ENCODE measurements around the gene CEP19. TPM values are rescaled to one million over a fixed set of nuclear protein-coding genes. Genes with fewer than 3 reads are reported as not detected.
"Not testable (repeated sequence)": the region's sequence is repeated elsewhere in the genome, so short reads cannot be mapped to it uniquely, and the experiment has no call there.

The CEP19 gene
- total and polyA plus RNA-seq, 2 of the 8 experiments (the other 6 are each of a cell fraction or from before 2014, with no cell fraction given), result 0.95 to 1.6 TPM

- H3K79me2 ChIP-seq (ENCODE audit: control insufficient read depth in 1 of 2, insufficient read depth in 2 of 2, low read length in 2 of 2), result peaks cover 24 to 86% of the 10 kb centered on the region in 2 experiments
- DNase-seq (ENCODE audit: low read depth in 1 of 2, low spot score in 2 of 2); H3K27ac ChIP-seq (ENCODE audit: low read depth, low read length); FAIRE-seq; H2AFZ ChIP-seq (ENCODE audit: low read length); H4K8ac ChIP-seq (ENCODE audit: extremely low read depth, insufficient read depth, low read length); H3K18ac ChIP-seq (ENCODE audit: extremely low read depth, low read length); H4K5ac ChIP-seq (ENCODE audit: insufficient read length, low read depth, low read length); H2BK15ac ChIP-seq (ENCODE audit: low read length); H3K4ac ChIP-seq (replicated peaks; ENCODE audit: insufficient read length, low read depth, low read length); H3K27me3 ChIP-seq (replicated peaks in 1 of 4; ENCODE audit: control insufficient read depth in 3 of 4, extremely low read depth in 1 of 4, insufficient read depth in 3 of 4, low read length in 3 of 4); H3K23me2 ChIP-seq (ENCODE audit: low read depth, low read length); H4K91ac ChIP-seq (replicated peaks; ENCODE audit: insufficient read length, low read length); H2BK12ac ChIP-seq (ENCODE audit: low read depth, low read length); H3K14ac ChIP-seq (ENCODE audit: insufficient read length); H3K56ac ChIP-seq (replicated peaks; ENCODE audit: insufficient read length, low read depth, low read length); H3K9ac ChIP-seq (replicated peaks in 1 of 4; ENCODE audit: extremely low read depth in 1 of 4, low read depth in 3 of 4, low read length in 3 of 4); H2BK5ac ChIP-seq (ENCODE audit: low read depth, low read length); H2AK5ac ChIP-seq (ENCODE audit: low read depth, low read length); H3K79me1 ChIP-seq (ENCODE audit: low read depth, low read length); H3K4me3 ChIP-seq (ENCODE audit: extremely low read depth in 1 of 4, insufficient read depth in 2 of 4, low read depth in 3 of 4, low read length in 4 of 4); H3K4me2 ChIP-seq (ENCODE audit: insufficient read depth in 1 of 2, low read depth in 2 of 2, low read length in 2 of 2); H2BK120ac ChIP-seq (replicated peaks; ENCODE audit: low read depth, low read length); H3K36me3 ChIP-seq (ENCODE audit: control insufficient read depth in 2 of 4, insufficient read depth in 4 of 4, low read length in 3 of 4); H4K20me1 ChIP-seq (replicated peaks in 1 of 2; ENCODE audit: control insufficient read depth in 1 of 2, insufficient read depth in 2 of 2, low read length in 2 of 2); H2BK20ac ChIP-seq (ENCODE audit: low read length); H3K23ac ChIP-seq (ENCODE audit: insufficient read length); H3K9me3 ChIP-seq (ENCODE audit: insufficient read depth in 2 of 2, low read depth in 1 of 2, low read length in 1 of 2); H3K4me1 ChIP-seq (replicated peaks in 1 of 4; ENCODE audit: control insufficient read depth in 3 of 4, insufficient read depth in 4 of 4, low read length in 3 of 4): not testable (repeated sequence)
- POLR2A ChIA-PET (ENCODE audit: partially characterized antibody), result interaction anchor here (0.9 to 1.7 kb wide), 3 partner anchors 15 to 113 kb away, joined by 3 to 6 read pairs (median 3); no protein-coding TSS in a partner anchor
- WGBS, 2 experiments (ENCODE audit: extremely low coverage in 1 of 2, insufficient coverage in 1 of 2, insufficient read length in 1 of 2, insufficient replicate concordance in 2 of 2, low coverage in 1 of 2, low lambda C conversion rate in 2 of 2, missing lambda C conversion rate in 1 of 2), result 95% methylated on average over 10 of the region's 10 CpGs; no CpG with 5 or more reads in 1 of the 2 experiments
- CTCF ChIA-PET (ENCODE audit: partially characterized antibody), result interaction anchor here (1.3 to 1.7 kb wide), 2 partner anchors 134 to 803 kb away, joined by 3 to 5 read pairs; no protein-coding TSS in a partner anchor
Measured at GRCh38 chr3:196743569-196743968, 31.5 kb upstream of the CEP19 start.
